ENCODE measurements around the gene ELAVL2. TPM values are rescaled to one million over a fixed set of nuclear protein-coding genes. Genes with fewer than 3 reads are reported as not detected.

ELAVL2 gene
- total RNA-seq, 1 experiment from 2014 or later: 16.8 TPM

GRCh38 chr9:23798325-23798724, 27.7 kb downstream of the ELAVL2 start:
- no peak overlapping the region for H3K56ac ChIP-seq (ENCODE audit: insufficient read length, low read depth, low read length)
- no peak overlapping the region for H2AK5ac ChIP-seq (ENCODE audit: insufficient read length, low read length)
- no peak overlapping the region for H3K4me2 ChIP-seq (ENCODE audit: insufficient read depth, insufficient read length, low read length)
- DNase-seq: no peak
- H3K79me2 ChIP-seq (ENCODE audit: insufficient read depth, low read length): peaks cover 49% of the 10 kb centered on the region; the same call in 1 of the 2 replicates
- no peaks in the 10 kb centered on the region for H3K23me2 ChIP-seq (ENCODE audit: insufficient read length, low read depth, low read length, poor library complexity, severe bottlenecking)
- no peak for TF ChIP-seq CTCF (conservative IDR thresholded peaks at IDR 0.05)
- no peak overlapping the region for H2AFZ ChIP-seq (ENCODE audit: low read length)
- Mint-ChIP-seq H3K36me3 (ENCODE audit: insufficient read depth in 1 of 3, low read depth in 3 of 3) (no peaks in the 10 kb centered on the region; a peak in 2 of 7 replicates), H3K27ac (no peak overlapping the region), H3K4me1 (peaks cover 61 to 63% of the 10 kb centered on the region in 2 experiments), H3K4me3 (no peak overlapping the region), H3K9me3 (no peaks in the 10 kb centered on the region), H3K27me3 (ENCODE audit: low read depth) (no peaks in the 10 kb centered on the region)
- peaks cover 22% of the 10 kb centered on the region for H3K4me1 ChIP-seq (ENCODE audit: insufficient read depth, low read length)
- H3K9me3 ChIP-seq (ENCODE audit: control insufficient read depth, low read depth, low read length): no peaks in the 10 kb centered on the region
- no peak overlapping the region for H2BK120ac ChIP-seq (ENCODE audit: low read depth, low read length, poor library complexity, severe bottlenecking)
- H3K14ac ChIP-seq (ENCODE audit: insufficient read depth, low read length): no peak overlapping the region
- no peak overlapping the region for H2BK12ac ChIP-seq (ENCODE audit: insufficient read length, low read depth, low read length)
- no peak overlapping the region for H4K8ac ChIP-seq (replicated peaks; ENCODE audit: insufficient read length, low read depth, low read length)
- no peak overlapping the region for H3K4ac ChIP-seq (ENCODE audit: low read depth, low read length)
- no peak overlapping the region for H3K27ac ChIP-seq (ENCODE audit: insufficient read length, low read depth, low read length)
- H3K18ac ChIP-seq (ENCODE audit: insufficient read length, low read depth, low read length): no peak overlapping the region
- H2BK5ac ChIP-seq (ENCODE audit: insufficient read length, low read length): no peak overlapping the region
- H2BK20ac ChIP-seq (ENCODE audit: low read depth, low read length, poor library complexity, severe bottlenecking): no peak overlapping the region
- H4K20me1 ChIP-seq (ENCODE audit: control insufficient read depth, insufficient read depth, insufficient read length): no peaks in the 10 kb centered on the region
- no peak overlapping the region for H4K91ac ChIP-seq (ENCODE audit: insufficient read length, low read depth, low read length)
- no peak overlapping the region for H3K23ac ChIP-seq (ENCODE audit: insufficient read length, low read depth, low read length)
- no peak overlapping the region for H3T11ph ChIP-seq (ENCODE audit: low read length)
- no peaks in the 10 kb centered on the region for H3K27me3 ChIP-seq (ENCODE audit: insufficient read depth, low read length)
- no peak overlapping the region for H2BK15ac ChIP-seq (ENCODE audit: low read depth, low read length)
- H4K5ac ChIP-seq (ENCODE audit: insufficient read length, low read depth, low read length): no peak overlapping the region
- WGBS (ENCODE audit: extremely low coverage, insufficient read length, low lambda C conversion rate): no CpG with 5 or more reads among the region's 4 CpGs
- peaks cover 11% of the 10 kb centered on the region for H3K79me1 ChIP-seq (ENCODE audit: insufficient read depth, low read depth, low read length, poor library complexity, severe bottlenecking)
- no peak overlapping the region for H3K9ac ChIP-seq (ENCODE audit: extremely low read depth, insufficient read length, low read length)
